ENCODE data around the gene RUFY2.

Gene RUFY2

DNA sequence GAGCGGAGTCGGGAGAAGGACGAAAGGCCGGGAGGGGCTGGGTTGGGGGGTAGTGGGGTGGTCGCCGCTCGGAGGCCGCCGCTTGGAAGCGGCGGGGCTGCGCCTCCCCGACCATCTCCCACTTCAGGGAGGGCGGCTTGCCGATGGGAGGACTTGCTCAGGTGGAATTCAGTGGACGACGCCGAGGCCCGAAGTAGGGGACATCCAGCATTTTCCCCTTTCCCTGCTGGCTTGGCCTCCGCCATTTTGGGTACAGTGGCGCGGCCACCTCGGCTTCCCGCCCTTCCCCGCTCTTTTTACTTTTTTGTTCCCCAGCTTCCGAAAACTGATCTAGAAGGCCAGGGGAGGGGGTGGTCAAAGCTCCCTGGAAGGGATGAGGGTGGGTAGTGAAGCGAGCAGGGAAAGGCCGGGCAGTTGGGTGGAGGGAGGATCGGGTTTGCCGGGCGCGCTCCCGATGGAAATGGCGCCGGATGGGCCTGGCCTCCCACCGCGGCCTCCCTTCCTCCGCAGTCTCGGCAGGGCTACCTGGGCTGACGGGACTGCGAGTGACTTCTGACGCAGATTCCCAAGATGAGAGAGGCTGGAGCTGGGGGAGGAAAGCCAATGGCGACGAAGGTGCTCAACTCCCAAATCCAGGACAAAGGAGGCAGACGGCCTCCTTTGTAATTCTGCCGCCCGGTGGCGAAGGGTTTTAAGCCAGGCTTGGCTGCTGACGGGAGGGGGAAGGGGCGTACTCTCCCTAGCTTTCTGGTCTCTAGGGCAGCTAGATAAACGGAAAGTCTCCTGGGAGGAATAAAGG lies 74.6 kb downstream of the RUFY2 start, which contains the start of gene PBLD:
PBLD (minus strand) TSS at position 670 of the 799 bp plus-strand sequence. CDS start 26,084 bp downstream, outside the sequence.
- DNase-seq (ENCODE audit: low read depth), result peak; percentile 89
- TF ChIP-seq, protein P1, sequence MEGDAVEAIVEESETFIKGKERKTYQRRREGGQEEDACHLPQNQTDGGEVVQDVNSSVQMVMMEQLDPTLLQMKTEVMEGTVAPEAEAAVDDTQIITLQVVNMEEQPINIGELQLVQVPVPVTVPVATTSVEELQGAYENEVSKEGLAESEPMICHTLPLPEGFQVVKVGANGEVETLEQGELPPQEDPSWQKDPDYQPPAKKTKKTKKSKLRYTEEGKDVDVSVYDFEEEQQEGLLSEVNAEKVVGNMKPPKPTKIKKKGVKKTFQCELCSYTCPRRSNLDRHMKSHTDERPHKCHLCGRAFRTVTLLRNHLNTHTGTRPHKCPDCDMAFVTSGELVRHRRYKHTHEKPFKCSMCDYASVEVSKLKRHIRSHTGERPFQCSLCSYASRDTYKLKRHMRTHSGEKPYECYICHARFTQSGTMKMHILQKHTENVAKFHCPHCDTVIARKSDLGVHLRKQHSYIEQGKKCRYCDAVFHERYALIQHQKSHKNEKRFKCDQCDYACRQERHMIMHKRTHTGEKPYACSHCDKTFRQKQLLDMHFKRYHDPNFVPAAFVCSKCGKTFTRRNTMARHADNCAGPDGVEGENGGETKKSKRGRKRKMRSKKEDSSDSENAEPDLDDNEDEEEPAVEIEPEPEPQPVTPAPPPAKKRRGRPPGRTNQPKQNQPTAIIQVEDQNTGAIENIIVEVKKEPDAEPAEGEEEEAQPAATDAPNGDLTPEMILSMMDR (IDR thresholded peaks at IDR 0.05; ENCODE audit: low read depth, low read length), result peak; percentile 39
- TF ChIP-seq POLR2A (IDR thresholded peaks at IDR 0.05; ENCODE audit: extremely low read depth, insufficient read length), result peak; percentile 62
- peak; percentile 54 for TF ChIP-seq MYC (IDR thresholded peaks at IDR 0.05; ENCODE audit: low read depth, low read length)
- TF ChIP-seq, protein P2, sequence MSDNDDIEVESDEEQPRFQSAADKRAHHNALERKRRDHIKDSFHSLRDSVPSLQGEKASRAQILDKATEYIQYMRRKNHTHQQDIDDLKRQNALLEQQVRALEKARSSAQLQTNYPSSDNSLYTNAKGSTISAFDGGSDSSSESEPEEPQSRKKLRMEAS (IDR thresholded peaks at IDR 0.05; ENCODE audit: low read depth, low read length), result no peak
- peak within 1 kb of the TSS; percentile 89 for H3K4me3 ChIP-seq (ENCODE audit: low read depth, low read length)

DNA sequence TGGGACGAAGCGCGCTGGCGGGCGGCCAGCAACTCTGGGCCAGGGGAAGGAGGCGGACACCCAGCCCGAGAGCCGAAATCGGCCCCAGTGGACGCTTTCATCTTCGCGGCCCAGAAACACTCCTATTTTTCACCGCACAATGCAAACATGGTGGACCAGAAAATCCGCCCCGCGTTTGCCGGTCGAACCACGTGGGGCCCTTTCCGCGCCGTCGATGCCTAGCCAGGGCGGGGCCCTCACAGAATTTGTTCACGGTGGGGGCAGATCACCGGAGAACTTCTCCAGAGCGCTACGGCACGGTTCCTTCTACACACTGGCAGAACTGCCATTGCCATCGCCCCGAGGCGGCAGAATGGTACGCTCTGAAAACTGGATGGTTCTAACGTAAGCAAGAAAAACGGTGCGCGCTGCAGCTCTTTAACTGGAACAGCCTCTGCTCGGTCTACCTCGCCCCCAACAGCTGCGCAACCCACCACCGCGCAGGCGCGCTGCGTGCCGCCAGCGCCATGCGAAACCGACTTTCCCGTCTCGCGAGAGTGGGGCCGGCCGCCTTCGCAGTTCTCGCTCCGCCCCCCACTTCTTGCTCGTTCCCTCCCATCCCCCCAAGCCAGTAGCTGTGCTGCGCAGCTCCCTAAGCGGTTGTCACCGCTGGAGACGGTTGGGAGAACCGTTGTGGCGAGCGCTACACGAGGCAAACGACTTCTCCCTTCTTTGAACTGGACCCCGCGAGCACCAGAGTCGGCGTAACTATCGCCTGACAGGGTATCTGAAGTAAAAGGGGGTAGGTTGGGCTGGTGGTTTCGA lies 75.4 kb downstream of the RUFY2 start, which contains the start of gene HNRNPH3:
HNRNPH3 (plus strand) TSS at position 610 of the 804 bp plus-strand sequence. CDS start 5,158 bp downstream, outside the sequence.
- DNase-seq (ENCODE audit: low read depth), result peak; percentile 98
- peak within 1 kb of the TSS; percentile 89 for H3K4me3 ChIP-seq (ENCODE audit: low read depth, low read length)
- TF ChIP-seq, protein P2 (IDR thresholded peaks at IDR 0.05; ENCODE audit: low read depth, low read length), result peak; percentile 95
- TF ChIP-seq MYC (IDR thresholded peaks at IDR 0.05; ENCODE audit: low read depth, low read length) (peak; percentile 92), POLR2A (IDR thresholded peaks at IDR 0.05; ENCODE audit: extremely low read depth, insufficient read length) (peak; percentile 100)
- TF ChIP-seq, protein P1 (IDR thresholded peaks at IDR 0.05; ENCODE audit: low read depth, low read length), result no peak

DNA sequence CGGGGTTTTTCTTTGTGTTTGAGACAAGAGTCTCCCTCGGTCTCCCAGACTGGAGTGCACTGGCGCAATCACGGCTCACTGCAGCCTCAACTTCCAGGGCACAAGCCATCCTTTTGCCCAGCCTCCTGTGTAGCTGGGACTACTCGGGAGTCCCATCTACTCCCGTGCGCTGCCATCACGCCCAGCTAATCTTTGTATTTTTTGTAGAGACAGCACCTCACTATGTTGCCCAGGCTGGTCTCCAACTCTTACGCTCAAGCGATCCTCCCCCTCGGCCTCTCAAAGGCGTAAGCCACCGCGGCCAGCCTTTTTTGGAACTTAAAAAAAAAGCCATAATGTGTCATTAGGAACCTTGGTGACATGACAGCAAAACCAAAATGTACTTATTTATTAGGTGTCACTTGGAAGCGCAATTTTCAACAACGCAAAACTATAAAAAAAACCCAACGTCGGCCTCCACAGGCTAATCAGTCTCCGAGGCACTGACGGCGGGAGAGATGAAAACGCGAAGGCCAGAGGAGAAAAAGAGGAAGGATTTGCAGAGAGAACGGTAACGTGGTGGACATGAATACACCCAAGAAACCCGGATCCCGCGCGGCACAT lies 76.1 kb downstream of the RUFY2 start:
- TF ChIP-seq, protein P1 (IDR thresholded peaks at IDR 0.05; ENCODE audit: low read depth, low read length), result no peak
- TF ChIP-seq, protein P2 (IDR thresholded peaks at IDR 0.05; ENCODE audit: low read depth, low read length), result no peak
- TF ChIP-seq MYC (IDR thresholded peaks at IDR 0.05; ENCODE audit: low read depth, low read length) (no peak), POLR2A (IDR thresholded peaks at IDR 0.05; ENCODE audit: extremely low read depth, insufficient read length) (no peak)
- H3K4me3 ChIP-seq (ENCODE audit: low read depth, low read length), result peak overlapping the region; percentile 89
- no peak for DNase-seq (ENCODE audit: low read depth)

DNA sequence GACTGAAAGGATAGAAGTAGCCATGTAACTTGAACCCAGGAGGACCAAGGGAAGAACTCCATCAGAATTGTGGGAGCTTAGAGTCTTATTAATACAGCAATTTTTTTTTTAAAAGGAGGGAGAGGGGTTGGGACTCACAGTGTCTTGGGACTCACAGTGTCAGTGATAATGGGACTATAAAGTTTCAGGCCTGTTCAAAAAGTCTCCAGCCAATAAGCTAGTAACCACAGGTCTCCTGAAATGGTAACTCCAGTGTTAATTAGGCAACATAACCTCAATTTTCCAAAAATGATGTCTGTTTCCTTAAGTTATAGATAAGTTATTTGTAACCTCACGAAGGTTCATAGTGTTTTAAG lies 77.6 kb downstream of the RUFY2 start:
- no peak for DNase-seq (ENCODE audit: low read depth)
- TF ChIP-seq, protein P2 (IDR thresholded peaks at IDR 0.05; ENCODE audit: low read depth, low read length), result no peak; the same call in 1 of the 2 replicates
- TF ChIP-seq, protein P1 (IDR thresholded peaks at IDR 0.05; ENCODE audit: low read depth, low read length), result no peak
- no peak for TF ChIP-seq POLR2A (IDR thresholded peaks at IDR 0.05; ENCODE audit: extremely low read depth, insufficient read length)
- no peak for TF ChIP-seq MYC (IDR thresholded peaks at IDR 0.05; ENCODE audit: low read depth, low read length)
- H3K4me3 ChIP-seq (ENCODE audit: low read depth, low read length), result no peak overlapping the region

Measured in NB4 (cell line).